Measurements from ENCODE around the gene LPCAT1.

DNA sequence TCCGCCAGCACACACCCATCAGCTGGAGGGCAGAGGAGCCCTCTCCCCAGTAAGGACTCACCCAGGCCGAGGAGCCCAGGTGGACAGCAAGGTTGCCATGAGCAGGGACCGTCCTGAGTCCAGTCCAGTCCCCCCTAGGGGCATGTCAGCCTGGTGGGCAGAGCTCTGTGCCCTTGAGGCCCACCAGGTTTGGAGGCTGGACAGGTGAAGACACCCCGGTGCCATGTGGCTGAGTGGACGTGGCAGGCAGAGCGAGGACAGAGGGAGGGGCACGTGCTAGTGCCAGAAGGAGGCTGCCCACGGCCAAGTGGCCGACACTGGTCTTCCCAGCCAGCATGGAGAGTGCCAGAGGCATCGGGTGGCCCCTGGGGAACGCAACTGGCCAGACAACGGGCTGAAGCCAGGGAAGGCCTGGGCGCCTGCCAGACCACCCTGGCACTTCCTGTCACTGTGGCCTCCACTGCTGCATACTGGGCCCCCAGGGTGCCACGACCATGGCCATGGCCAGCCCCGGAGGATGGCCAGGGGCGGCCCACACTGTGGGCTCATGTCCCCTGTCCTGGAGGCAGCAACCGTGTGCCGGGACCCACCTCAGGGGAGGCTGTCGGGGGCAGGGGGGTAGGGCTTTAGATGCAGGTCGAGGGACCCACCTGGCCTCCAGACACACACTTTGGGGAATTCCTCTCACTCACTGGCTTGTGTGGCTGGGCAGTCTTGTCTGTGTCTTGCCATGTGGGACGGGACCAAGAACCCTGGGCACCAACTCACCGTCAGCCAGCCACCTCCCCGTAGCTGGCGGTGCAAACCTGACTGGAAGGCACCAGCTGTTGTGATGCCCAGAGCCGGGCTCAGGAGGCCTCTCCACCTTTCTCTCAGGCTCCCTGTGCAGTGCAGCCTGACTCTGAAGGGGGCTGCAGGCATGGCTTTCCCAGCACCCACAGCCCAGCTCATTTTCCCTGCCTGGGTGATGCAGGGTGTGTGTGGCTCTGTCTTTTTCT, 42.3 kb upstream of the LPCAT1 start:
- TF ChIP-seq, protein P1, sequence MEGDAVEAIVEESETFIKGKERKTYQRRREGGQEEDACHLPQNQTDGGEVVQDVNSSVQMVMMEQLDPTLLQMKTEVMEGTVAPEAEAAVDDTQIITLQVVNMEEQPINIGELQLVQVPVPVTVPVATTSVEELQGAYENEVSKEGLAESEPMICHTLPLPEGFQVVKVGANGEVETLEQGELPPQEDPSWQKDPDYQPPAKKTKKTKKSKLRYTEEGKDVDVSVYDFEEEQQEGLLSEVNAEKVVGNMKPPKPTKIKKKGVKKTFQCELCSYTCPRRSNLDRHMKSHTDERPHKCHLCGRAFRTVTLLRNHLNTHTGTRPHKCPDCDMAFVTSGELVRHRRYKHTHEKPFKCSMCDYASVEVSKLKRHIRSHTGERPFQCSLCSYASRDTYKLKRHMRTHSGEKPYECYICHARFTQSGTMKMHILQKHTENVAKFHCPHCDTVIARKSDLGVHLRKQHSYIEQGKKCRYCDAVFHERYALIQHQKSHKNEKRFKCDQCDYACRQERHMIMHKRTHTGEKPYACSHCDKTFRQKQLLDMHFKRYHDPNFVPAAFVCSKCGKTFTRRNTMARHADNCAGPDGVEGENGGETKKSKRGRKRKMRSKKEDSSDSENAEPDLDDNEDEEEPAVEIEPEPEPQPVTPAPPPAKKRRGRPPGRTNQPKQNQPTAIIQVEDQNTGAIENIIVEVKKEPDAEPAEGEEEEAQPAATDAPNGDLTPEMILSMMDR (IDR thresholded peaks at IDR 0.05; ENCODE audit: insufficient read depth, low read depth, low read length): no peak
- TF ChIP-seq EZH2 (IDR thresholded peaks at IDR 0.05; ENCODE audit: insufficient read depth, low read length): no peak
